NCI-H82 treated with DMSO at 0.1 percent for 48 hours (cell line): ENCODE data around the gene ATP5PB.

ENCODE experiments used
- DNase-seq: peaks from one replicate; lab custom pipeline; 2025; ENCODE audit not compliant: unreplicated experiment; lab: John Stamatoyannopoulos, UW

Gene ATP5PB

DNA sequence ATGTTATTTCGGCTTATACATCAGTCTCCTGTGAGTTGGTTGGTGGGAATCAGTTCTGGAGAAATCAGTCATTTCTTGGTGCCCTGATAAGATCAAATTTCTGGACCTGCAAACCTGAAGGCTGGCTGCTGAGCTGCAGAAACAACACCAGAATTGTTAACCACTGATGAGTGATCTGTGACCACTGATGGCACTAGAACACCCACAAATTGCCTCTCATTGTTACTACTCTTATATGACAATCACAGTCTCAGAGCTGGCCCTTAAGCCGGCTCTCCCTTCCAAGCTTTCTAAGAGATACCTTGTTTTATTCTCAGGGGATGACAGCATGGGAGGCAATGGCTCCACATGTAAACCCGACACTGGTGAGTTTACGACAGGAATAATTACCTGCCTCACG, 26.4 kb downstream of the ATP5PB start:
- DNase-seq: no peak

DNA sequence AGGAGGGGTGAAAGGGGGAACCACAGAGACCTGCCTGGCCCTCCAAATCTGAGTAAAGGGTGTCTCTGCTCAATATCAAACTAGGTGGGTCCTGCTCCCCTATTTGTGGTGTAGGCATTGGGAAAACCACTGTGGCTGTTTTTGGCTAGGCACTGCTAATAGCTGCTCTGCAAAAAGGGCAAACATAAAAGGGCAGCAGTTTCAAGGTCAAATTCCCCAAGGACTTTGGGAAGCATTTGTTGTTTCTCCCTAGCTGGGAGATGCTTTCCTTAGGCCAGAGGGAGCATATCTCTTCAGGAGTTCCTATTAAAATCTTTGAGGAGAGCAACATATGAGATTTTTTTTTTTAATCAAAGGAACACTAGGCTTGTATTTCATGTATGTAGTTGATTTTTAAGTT, 26.9 kb downstream of the ATP5PB start:
- DNase-seq: no peak

DNA sequence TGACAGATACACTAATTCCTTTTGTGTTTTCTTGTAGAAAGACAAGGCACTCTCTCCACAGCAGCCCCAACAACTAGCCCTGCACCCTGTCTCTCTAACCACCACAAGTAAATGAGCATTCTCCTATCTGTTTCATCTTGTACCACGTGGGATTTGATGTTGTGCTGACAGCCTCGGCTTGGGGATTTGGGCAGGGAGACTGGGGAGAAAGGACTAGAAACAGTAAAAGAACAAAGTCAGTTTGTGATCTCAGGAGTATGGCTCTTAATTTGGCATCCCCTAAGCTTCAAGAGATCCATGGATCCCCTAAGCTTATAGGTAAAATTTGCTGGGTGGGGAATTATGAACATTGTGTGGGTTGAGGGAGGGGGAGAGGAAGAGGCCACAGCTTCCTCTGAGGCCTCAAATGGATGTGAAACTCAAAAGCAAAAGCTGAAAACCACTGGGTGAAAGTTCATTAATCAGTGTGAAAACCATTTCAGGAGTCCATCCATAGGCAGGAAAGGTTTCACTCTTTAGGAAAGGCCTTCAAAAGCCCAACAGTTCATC, 27.6 kb downstream of the ATP5PB start:
- DNase-seq: no peak

GRCh38 chr1:111480674-111481073, 31.4 kb downstream of the ATP5PB start:
- DNase-seq: no peak

GRCh38 chr1:111481387-111482221, 32.3 kb downstream of the ATP5PB start:
- DNase-seq: no peak

DNA sequence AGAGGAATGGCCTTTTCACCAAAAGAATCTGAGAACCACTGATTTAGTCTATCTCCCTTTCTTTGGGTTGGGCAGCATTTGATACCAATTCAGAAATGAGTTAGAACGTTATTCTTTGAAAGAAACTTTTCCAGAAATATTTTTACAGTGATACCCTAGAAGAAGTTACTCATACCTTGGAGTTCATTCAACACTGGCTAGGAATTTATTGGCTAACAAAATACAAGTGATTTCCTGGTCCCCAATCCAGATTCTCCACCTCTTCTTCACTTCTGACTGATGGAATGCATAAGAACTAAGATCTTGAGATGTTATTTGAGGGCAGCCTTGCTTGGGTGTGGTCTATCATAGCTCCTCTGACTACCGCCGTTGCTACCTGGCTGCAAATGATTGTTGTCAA, 33.9 kb downstream of the ATP5PB start:
- no peak for DNase-seq

GRCh38 chr1:111483876-111484275, 34.6 kb downstream of the ATP5PB start:
- DNase-seq: no peak

DNA sequence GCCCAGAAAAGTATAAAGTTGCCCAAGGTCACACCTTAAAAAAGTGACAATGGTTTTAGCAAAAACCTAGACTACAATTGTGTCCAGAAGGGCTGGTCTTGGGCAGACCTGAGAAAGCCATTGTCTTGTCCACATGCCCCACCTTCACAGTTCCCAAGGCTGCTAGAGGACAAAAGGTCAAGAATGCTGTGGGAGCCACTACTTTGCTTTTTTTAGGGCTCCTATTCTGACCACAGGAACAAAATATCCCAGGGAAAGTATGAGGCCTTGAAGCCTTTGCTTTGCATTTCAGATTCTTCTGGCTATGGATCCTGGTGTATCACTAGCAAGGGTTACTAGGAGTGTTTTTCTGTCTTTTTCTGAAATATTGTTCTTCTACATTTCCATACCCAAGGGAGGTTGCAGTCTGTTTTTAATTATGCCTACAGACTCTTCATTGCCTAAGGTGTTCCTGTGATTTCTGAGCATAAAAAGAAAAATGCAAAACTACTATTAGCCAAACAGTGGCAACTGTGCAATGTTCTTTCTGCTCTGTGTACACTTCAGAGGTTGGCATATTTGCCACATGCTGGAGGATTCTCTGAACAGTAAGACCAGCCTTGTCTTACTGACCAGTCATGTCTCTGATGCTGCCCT, 35.2 kb downstream of the ATP5PB start:
- DNase-seq: no peak

GRCh38 chr1:111486431-111486830, 37.2 kb downstream of the ATP5PB start:
- no peak for DNase-seq

DNA sequence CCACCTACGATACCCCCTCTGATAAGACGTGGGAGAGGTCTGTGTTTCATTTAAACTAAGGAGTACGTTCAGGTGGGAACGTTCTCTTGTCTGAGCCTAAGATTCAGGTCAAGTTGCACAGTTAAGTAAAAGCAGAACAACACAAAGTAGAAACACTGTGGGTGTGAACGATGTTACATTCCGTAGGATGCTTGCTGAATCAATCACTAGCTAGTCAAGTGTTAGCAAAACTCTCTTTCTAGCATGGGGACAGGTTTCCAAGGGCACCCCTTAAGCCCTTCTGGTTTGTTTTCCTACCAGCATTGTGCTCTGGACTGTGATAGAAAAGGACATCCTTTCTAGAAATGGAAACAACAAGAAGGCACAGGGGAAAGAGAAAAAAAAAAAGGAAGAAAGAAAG, 37.9 kb downstream of the ATP5PB start:
- no peak for DNase-seq

GRCh38 chr1:111488669-111489068, 39.4 kb downstream of the ATP5PB start:
- no peak for DNase-seq

DNA sequence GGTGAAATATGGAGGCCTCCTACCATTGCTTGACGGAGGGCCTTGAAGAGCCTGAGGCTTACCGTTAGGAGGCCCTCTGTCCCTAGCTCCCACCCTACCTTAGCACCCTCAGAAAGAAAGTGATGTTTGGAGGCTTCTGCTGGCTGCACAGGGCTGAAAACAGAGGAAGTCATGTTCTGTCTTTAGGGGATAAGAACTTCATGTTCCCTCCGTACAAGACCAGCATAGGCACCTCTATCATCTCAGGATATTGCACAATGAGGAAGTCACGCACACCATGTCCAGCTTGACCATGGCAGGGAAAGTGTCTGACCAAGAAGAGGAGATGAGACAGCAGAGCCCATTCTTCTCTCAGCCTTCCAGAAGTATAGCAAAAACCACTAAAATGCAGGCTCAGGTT, 40.3 kb downstream of the ATP5PB start:
- no peak for DNase-seq

GRCh38 chr1:111490220-111490619, 41.0 kb downstream of the ATP5PB start:
- DNase-seq: no peak

DNA sequence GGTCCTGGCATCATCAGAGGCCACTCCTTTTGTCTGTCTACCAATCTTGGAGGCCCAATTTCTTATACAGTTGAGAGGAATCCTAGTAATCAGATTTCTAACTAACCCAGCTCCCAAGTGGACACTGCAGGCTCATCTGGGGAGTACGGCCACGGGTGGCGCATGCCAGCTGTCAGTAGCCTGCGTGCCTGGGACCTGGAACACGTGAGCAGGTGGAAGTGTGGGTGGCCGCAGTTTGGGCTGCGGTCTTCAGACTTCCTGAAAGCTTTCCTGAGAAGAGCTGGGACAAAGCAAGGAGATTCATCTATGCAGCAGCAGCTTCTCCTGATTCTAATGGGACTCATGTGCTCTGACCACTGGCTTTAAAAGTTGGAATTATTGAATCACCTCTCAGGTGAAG, 41.8 kb downstream of the ATP5PB start:
- no peak for DNase-seq

DNA sequence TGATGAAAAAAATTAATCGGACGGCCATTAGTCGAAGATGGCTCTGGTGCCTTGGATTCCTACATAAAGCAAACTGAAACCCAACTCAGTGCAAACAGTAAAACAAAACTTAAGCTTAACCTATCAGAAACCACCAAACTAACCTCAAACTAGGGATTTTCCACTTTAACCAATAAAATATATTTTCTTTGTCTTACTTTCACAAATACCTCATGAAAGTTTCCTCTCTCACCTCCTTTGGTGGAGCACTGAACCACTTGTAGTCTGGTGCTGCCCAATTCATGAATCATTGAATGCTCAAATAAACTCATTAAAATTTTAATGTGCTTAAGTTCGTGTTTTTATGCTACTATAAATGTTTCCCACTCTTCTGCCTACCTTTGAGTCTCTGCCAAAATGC, 47.1 kb downstream of the ATP5PB start:
- no peak for DNase-seq

DNA sequence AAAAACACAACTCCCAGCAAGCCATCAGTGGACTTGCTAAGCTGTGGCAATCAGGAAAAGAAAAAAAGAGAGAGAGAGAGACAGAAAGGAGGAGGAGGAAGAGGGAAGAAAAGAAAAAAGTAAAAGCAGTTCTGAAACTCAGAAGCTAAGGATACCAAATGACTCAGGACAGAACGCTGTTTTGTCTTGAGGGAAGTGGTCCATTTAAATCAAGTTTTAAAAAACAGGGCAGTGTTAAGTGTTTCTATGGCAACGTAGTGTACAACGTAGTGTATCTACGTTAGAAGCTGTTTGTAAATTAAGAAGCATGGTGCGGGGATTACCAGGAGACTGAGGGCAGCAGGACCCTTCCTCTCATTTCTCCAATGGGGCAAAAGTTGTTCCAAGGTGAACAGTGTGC, 48.3 kb downstream of the ATP5PB start:
- no peak for DNase-seq

DNA sequence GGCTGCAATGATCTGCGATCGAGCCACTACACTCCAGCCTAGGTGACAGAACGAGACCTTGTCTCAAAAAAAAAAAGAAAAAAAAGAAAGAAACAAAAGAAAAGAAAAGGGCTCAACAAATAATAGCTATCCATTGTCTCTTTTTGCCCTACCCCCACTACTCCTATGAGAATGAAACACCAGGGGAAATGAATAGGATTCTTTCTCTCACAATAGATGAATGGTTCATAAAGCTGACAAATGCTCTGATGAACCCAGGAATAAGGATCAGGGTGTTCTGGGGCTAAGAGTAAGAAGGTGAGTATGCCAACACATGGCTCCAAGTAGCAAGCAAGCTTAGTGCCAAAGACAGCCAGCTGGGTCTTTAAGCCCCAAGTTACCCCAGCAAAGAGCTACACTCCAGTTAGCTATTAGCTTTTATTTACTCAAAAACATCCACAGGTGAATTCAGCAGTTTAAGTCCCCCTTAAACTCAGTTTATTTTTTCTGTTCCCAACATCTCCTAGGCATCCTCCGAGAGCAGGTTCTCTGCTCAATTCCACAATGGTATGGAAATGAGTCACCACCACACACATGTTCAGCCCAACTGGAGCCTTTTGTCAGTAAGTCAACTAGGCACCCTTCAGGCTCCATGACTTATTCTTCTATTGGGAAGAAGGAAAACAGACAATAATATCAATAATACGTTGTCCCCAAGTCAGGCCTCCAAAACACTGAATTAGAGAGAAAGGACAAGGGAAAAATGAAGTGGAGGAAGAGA, 49.9 kb downstream of the ATP5PB start:
- DNase-seq: no peak

- no peak for DNase-seq
Observed at GRCh38 chr1:111501645-111502044, 52.4 kb downstream of the ATP5PB start.

- no peak for DNase-seq
Observed at GRCh38 chr1:111503585-111504060, 54.4 kb downstream of the ATP5PB start, which contains the start of the genes ADORA3 and TMIGD3. ADORA3 (minus strand) TSS chr1:111503633; CDS start chr1:111503354, 279 bp downstream. TMIGD3 (minus strand) TSS chr1:111503633; CDS start chr1:111503354, 279 bp downstream.

DNA sequence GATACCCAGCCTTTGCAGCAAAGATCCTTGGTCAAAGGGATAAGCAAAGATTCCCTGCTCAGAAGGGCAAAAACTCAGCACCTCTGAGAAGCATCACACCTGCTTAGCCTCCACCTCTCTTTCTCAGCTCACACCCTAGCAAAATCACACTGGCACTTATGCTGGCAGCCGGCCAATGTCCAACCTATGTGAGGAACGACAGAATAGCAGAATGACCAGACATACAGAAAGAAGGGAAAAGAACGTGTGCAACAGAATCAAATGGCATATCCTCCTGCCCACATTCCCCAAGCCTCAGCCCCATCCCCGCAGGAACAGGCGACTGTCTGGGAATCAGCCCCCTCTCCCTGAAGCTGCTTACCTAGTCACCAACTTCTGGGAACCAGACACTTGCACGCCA, 54.8 kb downstream of the ATP5PB start:
- DNase-seq: no peak

DNA sequence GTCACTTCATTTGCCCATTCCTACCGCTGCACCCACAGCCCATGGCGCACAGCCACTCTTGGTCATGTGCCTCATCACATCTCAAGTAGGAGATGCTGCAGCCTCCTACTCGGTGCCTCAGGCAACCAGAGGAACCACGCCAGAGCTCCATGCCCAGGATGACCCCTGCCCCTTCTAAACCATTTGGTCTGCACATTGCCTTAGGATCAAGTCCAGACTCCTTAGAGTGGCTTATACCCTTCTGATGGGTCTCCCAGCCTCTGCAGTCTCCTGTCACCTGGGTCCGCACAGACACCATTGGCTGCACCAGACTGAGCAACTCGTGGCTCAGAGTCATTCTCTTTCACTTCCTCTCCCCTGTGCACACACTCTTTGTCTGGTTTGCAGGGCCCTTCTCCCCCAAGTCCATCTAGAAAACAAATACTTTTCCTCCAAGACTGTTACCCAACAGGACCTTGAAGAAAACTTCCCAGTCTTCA, 56.4 kb downstream of the ATP5PB start:
- no peak for DNase-seq
